GM12873 (cell line): ENCODE results near the gene KIAA0513.

Source experiments
- TF ChIP-seq, protein P1 (sequence below): IDR thresholded peaks from 2 replicates; pipeline ENCODE4 v1.5.1; 2012; ENCODE audit warnings: low read depth, mild to moderate bottlenecking, moderate library complexity, low read length, control low read depth; ENCODE audit not compliant: insufficient read depth; ENCODE audit errors: missing control alignments

KIAA0513 gene, protein sequence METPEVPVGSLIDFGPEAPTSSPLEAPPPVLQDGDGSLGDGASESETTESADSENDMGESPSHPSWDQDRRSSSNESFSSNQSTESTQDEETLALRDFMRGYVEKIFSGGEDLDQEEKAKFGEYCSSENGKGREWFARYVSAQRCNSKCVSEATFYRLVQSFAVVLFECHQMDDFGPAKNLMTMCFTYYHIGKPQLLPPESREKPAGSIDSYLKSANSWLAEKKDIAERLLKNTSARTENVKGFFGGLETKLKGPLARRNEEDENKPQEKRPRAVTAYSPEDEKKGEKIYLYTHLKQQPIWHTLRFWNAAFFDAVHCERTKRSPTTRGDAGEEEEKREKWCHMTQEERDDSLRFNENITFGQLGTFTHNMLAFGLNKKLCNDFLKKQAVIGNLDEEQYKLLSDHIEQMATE

DNA sequence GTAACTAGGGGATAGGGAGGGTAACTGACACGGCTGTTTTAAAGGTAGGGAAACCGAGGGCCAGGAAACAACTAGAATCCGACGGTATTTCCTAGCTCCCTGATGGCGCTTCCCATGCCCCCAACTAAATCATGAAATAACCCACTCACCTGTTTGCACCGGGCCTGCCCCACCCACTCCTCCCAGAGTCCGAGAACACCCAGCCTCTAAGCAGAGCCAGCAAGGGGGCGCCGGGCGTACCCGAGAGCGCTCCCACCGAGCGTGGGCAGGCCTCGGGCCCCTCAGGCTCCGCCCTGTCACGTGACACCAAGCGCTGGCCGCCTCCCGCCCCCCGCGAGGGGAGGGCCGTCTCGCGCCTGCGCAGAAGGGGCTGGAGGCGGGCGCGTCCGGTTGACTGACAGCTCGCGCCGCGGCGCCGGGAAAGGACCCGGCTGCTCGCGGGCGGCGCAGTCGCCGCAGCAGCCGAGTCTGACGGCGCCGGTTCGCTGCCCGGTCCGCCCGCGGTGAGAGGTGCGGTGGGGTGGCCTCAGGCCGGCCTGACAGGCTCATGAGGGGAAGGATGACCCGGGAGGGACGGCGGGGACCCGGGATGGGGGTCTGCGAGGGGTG is at the start of gene KIAA0513:
Gene KIAA0513, plus strand, starts transcription at position 447 of the 609 bp plus-strand sequence. CDS start 39,277 bp downstream, outside the sequence.
- TF ChIP-seq, protein P1, sequence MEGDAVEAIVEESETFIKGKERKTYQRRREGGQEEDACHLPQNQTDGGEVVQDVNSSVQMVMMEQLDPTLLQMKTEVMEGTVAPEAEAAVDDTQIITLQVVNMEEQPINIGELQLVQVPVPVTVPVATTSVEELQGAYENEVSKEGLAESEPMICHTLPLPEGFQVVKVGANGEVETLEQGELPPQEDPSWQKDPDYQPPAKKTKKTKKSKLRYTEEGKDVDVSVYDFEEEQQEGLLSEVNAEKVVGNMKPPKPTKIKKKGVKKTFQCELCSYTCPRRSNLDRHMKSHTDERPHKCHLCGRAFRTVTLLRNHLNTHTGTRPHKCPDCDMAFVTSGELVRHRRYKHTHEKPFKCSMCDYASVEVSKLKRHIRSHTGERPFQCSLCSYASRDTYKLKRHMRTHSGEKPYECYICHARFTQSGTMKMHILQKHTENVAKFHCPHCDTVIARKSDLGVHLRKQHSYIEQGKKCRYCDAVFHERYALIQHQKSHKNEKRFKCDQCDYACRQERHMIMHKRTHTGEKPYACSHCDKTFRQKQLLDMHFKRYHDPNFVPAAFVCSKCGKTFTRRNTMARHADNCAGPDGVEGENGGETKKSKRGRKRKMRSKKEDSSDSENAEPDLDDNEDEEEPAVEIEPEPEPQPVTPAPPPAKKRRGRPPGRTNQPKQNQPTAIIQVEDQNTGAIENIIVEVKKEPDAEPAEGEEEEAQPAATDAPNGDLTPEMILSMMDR: peak; percentile 17

DNA sequence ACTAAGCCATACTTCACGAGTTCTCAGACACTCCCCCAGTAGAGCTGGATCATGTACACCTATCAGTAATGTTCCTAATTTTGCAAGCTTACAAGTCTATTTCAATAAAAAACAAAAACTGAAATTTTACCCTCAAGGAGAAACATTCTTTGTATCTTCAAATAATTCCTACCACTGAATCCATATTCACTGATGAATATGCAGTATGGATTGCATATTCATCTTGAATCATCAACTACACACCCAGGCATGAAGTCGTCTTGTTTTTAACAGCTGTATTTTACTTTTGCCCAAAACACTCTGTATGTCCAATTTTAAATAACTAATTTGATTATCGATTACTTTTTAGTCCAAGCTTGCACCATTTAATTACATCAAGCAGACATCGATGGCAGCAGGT is 48.1 kb upstream of the KIAA0513 start:
- TF ChIP-seq, protein P1: no peak

DNA sequence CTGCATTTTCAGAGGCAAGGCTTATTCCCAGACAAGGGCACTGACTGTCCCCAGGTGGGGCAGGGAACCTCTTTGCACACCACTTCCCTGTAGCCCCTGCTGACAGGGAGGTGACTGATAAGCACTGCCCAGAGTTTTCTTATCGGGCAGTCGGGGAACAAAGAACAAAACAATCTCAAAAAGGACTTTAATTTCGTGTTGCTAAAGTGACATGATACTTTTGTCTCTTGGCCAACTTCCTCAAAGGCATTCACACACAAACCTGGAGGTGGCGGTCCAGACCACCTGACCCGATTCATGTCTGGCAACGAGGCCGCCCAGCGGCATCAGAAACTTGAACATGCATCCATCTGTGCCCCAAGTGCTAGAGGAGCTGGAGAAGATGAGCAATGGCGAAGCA is 45.2 kb upstream of the KIAA0513 start:
- TF ChIP-seq, protein P1: peak; percentile 22

DNA sequence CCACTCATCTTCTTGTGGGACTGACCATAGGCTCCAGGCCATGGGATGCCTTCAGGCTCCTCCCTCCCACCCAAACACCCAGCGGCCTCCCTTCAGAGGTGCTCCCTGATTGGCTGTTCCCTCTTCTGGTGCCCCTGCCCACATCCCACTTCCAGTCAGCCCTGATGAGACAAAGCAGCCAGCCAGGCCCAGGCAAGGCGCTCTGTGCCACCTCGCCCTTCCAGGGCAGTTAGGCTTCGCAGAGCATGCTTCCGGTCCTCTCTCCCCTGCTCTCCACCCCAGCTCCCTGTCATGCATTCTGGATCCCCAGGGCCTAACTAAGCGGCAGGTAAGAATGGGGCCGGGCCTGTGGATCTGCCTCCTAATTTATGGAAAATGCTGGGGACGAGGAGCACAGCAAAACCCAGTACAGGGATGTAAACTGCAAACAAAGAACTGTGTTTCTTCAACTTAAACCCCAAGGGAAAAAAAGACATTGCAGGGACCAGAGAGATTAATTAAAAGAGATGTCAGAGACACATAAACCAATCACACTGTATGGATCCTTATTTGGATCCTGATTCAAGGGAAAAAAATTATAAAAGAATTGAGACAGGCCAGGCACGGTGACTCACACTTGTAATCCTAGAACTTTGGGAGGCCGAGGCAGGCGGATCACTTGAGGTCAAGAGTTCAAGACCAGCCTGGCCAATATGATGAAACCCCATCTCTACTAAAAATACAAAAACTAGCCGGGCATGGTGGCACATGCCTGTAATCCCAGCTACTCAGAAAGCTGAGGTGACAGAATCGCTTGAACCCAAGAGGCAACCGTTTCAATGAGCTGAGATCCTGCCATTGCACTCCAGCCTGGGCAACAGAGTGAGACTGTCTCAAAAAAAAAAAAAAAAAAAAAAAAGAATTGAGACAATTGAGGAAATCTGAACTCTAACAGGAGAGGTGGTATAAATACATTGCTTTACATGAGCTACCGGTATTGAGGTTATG is 42.2 kb upstream of the KIAA0513 start:
- TF ChIP-seq, protein P1: no peak

DNA sequence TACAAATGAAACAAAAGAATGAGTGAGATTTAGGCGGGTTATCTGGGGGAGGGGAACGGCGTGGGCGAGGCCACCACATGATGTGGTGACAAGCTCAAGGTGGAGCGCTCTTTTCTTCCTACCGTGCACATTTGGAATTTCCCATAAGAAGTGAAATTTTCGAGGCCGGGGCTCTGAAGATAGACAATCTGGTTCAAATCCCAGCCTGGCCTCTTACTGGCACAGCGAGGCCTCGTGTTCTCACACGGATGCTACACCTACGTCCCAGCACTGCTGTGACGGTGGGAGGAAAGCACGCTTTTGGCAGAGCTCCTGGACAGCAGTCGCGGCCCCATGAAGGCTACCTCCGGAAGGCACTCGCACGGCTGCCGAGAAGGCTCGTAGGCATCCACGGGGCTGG is 41.5 kb upstream of the KIAA0513 start:
- TF ChIP-seq, protein P1: no peak

DNA sequence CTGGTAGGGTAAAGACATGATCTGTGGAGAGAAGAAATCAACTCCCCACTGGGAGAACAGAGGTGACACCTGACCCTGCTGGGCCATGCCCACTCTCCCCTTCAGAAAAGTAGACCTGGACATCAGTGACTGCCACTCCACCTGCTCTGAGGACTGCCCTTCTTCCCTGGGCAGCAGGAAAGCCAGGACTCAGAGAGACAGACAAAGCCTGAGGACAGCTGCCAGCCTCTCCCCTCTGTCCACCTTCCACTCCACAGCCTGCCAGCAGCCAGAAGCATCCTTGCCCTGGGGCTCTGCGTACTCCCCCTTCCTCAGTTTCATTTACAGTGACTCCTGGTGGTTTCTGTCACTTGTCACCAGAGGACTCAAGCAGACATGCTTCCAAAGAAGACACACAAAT is 40.7 kb upstream of the KIAA0513 start:
- TF ChIP-seq, protein P1: no peak
